H9 (cell line): ENCODE data around the gene BBOX1. TPM values are rescaled to one million over a fixed set of nuclear protein-coding genes. Genes with fewer than 3 reads are reported as not detected.

Experiments used
- DNase-seq: peaks from one replicate; pipeline ENCODE4 v3.0.0-alpha.2; 2017
- H2AFZ ChIP-seq: one replicate; pipeline ENCODE4 v1.6.1; 2013; ENCODE audit warnings: mild to moderate bottlenecking, low read length, control low read depth, moderate library complexity
- H2AK5ac ChIP-seq: 2 replicates; pipeline ENCODE4 v1.6.1; 2013; ENCODE audit warnings: low read length, control low read depth, mixed read lengths; ENCODE audit not compliant: insufficient read length
- H2BK120ac ChIP-seq: one replicate; pipeline ENCODE4 v1.6.1; 2013; ENCODE audit warnings: low read depth, mild to moderate bottlenecking, low read length, control low read depth, inconsistent platforms; ENCODE audit not compliant: poor library complexity, severe bottlenecking
- H2BK12ac ChIP-seq: 2 replicates; pipeline ENCODE4 v1.6.1; 2013; ENCODE audit warnings: low read length, control low read depth, mixed read lengths, low read depth; ENCODE audit not compliant: insufficient read length
- H2BK15ac ChIP-seq: 2 replicates; pipeline ENCODE4 v1.6.1; 2013; ENCODE audit warnings: low read depth, low read length, control low read depth
- H2BK20ac ChIP-seq: one replicate; pipeline ENCODE4 v1.6.1; 2013; ENCODE audit warnings: low read depth, mild to moderate bottlenecking, low read length, control low read depth, inconsistent platforms; ENCODE audit not compliant: poor library complexity, severe bottlenecking
- H2BK5ac ChIP-seq: 2 replicates; pipeline ENCODE4 v1.6.1; 2013; ENCODE audit warnings: low read length, control low read depth, mixed read lengths; ENCODE audit not compliant: insufficient read length
- H3K14ac ChIP-seq: 2 replicates; pipeline ENCODE4 v1.6.1; 2013; ENCODE audit warnings: low read length, control low read depth; ENCODE audit not compliant: insufficient read depth
- H3K18ac ChIP-seq: 2 replicates; pipeline ENCODE4 v1.6.1; 2013; ENCODE audit warnings: low read depth, mild to moderate bottlenecking, mixed read lengths, low read length, control low read depth; ENCODE audit not compliant: insufficient read length
- H3K23ac ChIP-seq: 2 replicates; pipeline ENCODE4 v1.6.1; 2013; ENCODE audit warnings: low read length, control low read depth, mixed read lengths, low read depth; ENCODE audit not compliant: insufficient read length
- H3K23me2 ChIP-seq: 2 replicates; pipeline ENCODE4 v1.6.1; 2013; ENCODE audit warnings: low read depth, mild to moderate bottlenecking, mixed read lengths, low read length, control low read depth; ENCODE audit not compliant: insufficient read length, poor library complexity, severe bottlenecking
- H3K27ac ChIP-seq: 2 replicates; pipeline ENCODE4 v1.5.1; 2013; ENCODE audit warnings: low read length, control low read depth, mixed read lengths, low read depth; ENCODE audit not compliant: insufficient read length
- H3K27me3 ChIP-seq: 2 replicates; pipeline ENCODE4 v1.6.1; 2013; ENCODE audit warnings: low read length, control low read depth, inconsistent platforms; ENCODE audit not compliant: insufficient read depth
- H3K4ac ChIP-seq: 2 replicates; pipeline ENCODE4 v1.6.1; 2013; ENCODE audit warnings: low read depth, mild to moderate bottlenecking, control low read depth, inconsistent platforms, low read length, moderate library complexity
- H3K4me1 ChIP-seq: 2 replicates; pipeline ENCODE4 v1.6.1; 2013; ENCODE audit warnings: low read length, control low read depth, inconsistent platforms; ENCODE audit not compliant: insufficient read depth
- H3K4me2 ChIP-seq: 2 replicates; pipeline ENCODE4 v1.6.1; 2013; ENCODE audit warnings: low read length, control low read depth, mixed read lengths; ENCODE audit not compliant: insufficient read length, insufficient read depth
- H3K56ac ChIP-seq: 2 replicates; pipeline ENCODE4 v1.6.1; 2013; ENCODE audit warnings: low read depth, mild to moderate bottlenecking, mixed read lengths, low read length, control low read depth; ENCODE audit not compliant: insufficient read length
- H3K79me1 ChIP-seq: 2 replicates; pipeline ENCODE4 v1.6.1; 2013; ENCODE audit warnings: low read depth, mild to moderate bottlenecking, moderate library complexity, low read length, control low read depth, inconsistent platforms; ENCODE audit not compliant: insufficient read depth, poor library complexity, severe bottlenecking
- H3K79me2 ChIP-seq: 2 replicates; pipeline ENCODE4 v1.6.1; 2013; ENCODE audit warnings: low read length, control low read depth, inconsistent platforms; ENCODE audit not compliant: insufficient read depth
- H3K9ac ChIP-seq: 2 replicates; pipeline ENCODE4 v1.6.1; 2013; ENCODE audit warnings: low read length, control low read depth, mixed read lengths; ENCODE audit not compliant: insufficient read length; ENCODE audit errors: extremely low read depth
- H3K9me3 ChIP-seq: one replicate; pipeline ENCODE4 v1.6.1; 2013; ENCODE audit warnings: low read depth, low read length, inconsistent platforms; ENCODE audit not compliant: control insufficient read depth
- H3T11ph ChIP-seq: one replicate; pipeline ENCODE4 v1.6.1; 2013; ENCODE audit warnings: mild to moderate bottlenecking, low read length, control low read depth, inconsistent platforms
- H4K20me1 ChIP-seq: one replicate; pipeline ENCODE4 v1.6.1; 2013; ENCODE audit not compliant: control insufficient read depth, insufficient read length, insufficient read depth
- H4K5ac ChIP-seq: 2 replicates; pipeline ENCODE4 v1.6.1; 2013; ENCODE audit warnings: low read depth, mild to moderate bottlenecking, mixed read lengths, low read length, control low read depth; ENCODE audit not compliant: insufficient read length
- H4K8ac ChIP-seq: replicated peaks from 2 replicates; pipeline ENCODE4 v1.6.1; 2013; ENCODE audit warnings: low read length, control low read depth, mixed read lengths, low read depth; ENCODE audit not compliant: insufficient read length
- H4K91ac ChIP-seq: 2 replicates; pipeline ENCODE4 v1.6.1; 2013; ENCODE audit warnings: low read depth, mild to moderate bottlenecking, moderate library complexity, mixed read lengths, low read length, control low read depth; ENCODE audit not compliant: insufficient read length
- H3K27ac Mint-ChIP-seq, 3 experiments: 2 replicates in 2 of 3; 3 replicates in 1 of 3; pipeline ENCODE4 v1.8.0; 2020 to 2021; ENCODE audit warnings: mixed read lengths in 3 of 3, mild to moderate bottlenecking in 1 of 3, moderate library complexity in 1 of 3
- H3K27me3 Mint-ChIP-seq: 2 replicates; pipeline ENCODE4 v1.8.0; 2021; ENCODE audit warnings: low read depth, mild to moderate bottlenecking, moderate library complexity, mixed read lengths
- H3K36me3 Mint-ChIP-seq, 3 experiments: 2 replicates in 2 of 3; 3 replicates in 1 of 3; pipeline ENCODE4 v1.8.0; 2020 to 2021; ENCODE audit warnings: low read depth in 3 of 3, mixed read lengths in 3 of 3; ENCODE audit not compliant: insufficient read depth in 1 of 3
- H3K4me1 Mint-ChIP-seq, 2 experiments: 2 replicates each; pipeline ENCODE4 v1.8.0; 2020; ENCODE audit warnings: mixed read lengths in 2 of 2
- H3K4me3 Mint-ChIP-seq, 2 experiments: 2 replicates in 1 of 2; 3 replicates in 1 of 2; pipeline ENCODE4 v1.8.0; 2020 to 2021; ENCODE audit warnings: mild to moderate bottlenecking in 2 of 2, mixed read lengths in 2 of 2, moderate library complexity in 1 of 2
- H3K9me3 Mint-ChIP-seq, 2 experiments: 2 replicates in 1 of 2; 3 replicates in 1 of 2; pipeline ENCODE4 v1.8.0; 2020; ENCODE audit warnings: mild to moderate bottlenecking in 2 of 2, mixed read lengths in 2 of 2, moderate library complexity in 1 of 2
- CTCF ChIP-seq: fragments of 200-600 bp; sonication (generic); conservative IDR thresholded peaks from 3 replicates; pipeline ENCODE4 v1.8.0; 2021; ENCODE audit warnings: antibody characterized with exemption, mild to moderate bottlenecking
- total RNA-seq: library from RNA; stranded (reverse); gene quantifications from 2 replicates; pipeline ENCODE4 v1.2.1, GENCODE V29; 2021

Gene BBOX1
- total RNA-seq, 1 experiment from 2014 or later, result not detected

DNA sequence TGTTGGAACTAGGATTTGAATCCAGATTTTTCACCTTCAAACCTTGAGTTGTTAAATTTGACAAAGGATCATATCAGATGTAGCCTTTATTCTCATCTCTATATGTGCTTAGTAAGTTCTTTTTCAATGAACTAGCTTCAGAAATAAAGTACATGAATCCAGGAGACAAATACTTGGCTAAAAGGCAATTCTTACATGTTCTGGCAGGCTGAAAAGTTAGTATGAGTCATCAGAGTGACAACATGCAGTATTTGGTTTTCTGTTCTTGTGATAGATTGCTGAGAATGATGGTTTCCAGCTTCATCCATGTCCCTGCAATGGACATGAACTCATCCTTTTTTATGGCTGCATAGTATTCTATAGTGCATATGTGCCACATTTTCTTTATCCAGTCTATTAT lies 40.4 kb downstream of the BBOX1 start:
- Histone ChIP-seq H2AFZ (no peak overlapping the region), H3K23ac (no peak overlapping the region), H3K56ac (no peak overlapping the region), H3K27me3 (no peaks in the 10 kb centered on the region), H2BK120ac (no peak overlapping the region), H3K4ac (no peak overlapping the region), H3K79me2 (no peaks in the 10 kb centered on the region), H3K9me3 (no peaks in the 10 kb centered on the region), H2BK12ac (no peak overlapping the region), H3T11ph (no peak overlapping the region), H3K27ac (no peak overlapping the region), H3K79me1 (no peaks in the 10 kb centered on the region), H4K5ac (no peak overlapping the region), H3K23me2 (no peaks in the 10 kb centered on the region), H4K20me1 (no peaks in the 10 kb centered on the region), H3K4me2 (no peak overlapping the region), H3K18ac (no peak overlapping the region), H2BK5ac (no peak overlapping the region), H2AK5ac (no peak overlapping the region), H4K91ac (no peak overlapping the region), H3K14ac (no peak overlapping the region), H2BK20ac (no peak overlapping the region), H4K8ac (no peak overlapping the region), H3K9ac (no peak overlapping the region), H3K4me1 (peaks cover 2% of the 10 kb centered on the region; the same call in 1 of the 2 replicates), H2BK15ac (no peak overlapping the region)
- DNase-seq, result no peak
- no peaks in the 10 kb centered on the region for H3K36me3 Mint-ChIP-seq
- peaks cover 17 to 18% of the 10 kb centered on the region in 2 experiments for H3K4me1 Mint-ChIP-seq
- TF ChIP-seq CTCF, result no peak
- H3K4me3 Mint-ChIP-seq, result no peak overlapping the region
- no peaks in the 10 kb centered on the region for H3K9me3 Mint-ChIP-seq
- H3K27ac Mint-ChIP-seq, result no peak overlapping the region
- H3K27me3 Mint-ChIP-seq, result no peaks in the 10 kb centered on the region
